ENCODE measurements around the gene ATP5PF.
"Not testable (repeated sequence)": the region's sequence is repeated elsewhere in the genome, so short reads cannot be mapped to it uniquely, and the experiment has no call there.

Gene ATP5PF

GRCh38 chr21:25721987-25722386 is 12.7 kb downstream of the ATP5PF start:
- DNase-seq, result no peak

DNA sequence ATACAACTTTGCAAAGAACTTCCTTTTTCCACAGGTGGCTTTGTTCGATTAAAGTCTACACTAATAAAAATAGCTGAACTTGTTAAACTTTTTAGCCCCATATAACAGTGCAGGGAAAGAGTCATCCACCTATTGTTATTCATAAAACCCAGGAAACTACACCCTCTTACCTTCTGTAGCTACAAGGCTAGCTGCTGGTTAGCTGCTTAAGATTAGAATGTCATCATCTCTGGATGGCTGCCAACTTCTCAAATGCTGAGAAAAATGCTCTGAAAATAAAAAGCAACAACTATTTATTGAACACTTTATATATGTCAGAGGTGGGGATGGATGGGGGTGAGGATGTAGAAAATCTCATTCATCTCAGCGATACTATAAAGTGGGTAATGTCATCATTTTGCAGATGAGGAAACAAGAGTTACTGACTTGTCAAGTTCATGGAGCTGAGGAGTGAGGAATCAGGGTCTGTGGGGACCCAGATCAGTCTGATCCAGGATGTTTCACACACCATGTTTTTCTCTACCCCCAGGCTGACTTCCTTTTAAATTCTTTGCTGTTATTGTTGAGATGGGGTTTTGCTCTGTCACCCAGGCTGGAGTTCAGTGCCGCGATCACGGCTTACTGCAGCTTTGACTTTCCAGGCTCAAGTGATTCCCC is 17.1 kb downstream of the ATP5PF start:
- DNase-seq, result no peak

GRCh38 chr21:25714066-25714465 is 20.6 kb downstream of the ATP5PF start:
- not testable (repeated sequence) for DNase-seq

DNA sequence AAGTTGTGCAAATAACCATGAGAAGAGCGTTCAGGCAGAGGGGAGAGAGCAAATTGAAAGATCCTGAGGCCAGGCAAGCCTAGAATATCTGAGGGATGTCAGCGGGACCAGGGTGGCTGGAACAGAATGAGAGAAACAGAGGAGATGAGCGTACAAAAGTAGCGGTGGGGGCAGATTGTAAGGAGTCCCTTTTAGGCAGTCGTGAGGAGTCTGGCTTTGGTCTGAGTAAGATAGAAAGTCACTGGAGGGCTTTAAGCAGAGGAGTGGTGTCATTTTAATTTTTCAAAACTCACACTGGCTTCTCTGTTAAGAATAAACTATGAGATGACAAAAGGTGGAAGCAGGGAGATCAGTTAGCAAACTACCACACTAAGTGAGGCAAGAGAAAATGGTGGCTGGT is 24.2 kb downstream of the ATP5PF start:
- no peak for DNase-seq

DNA sequence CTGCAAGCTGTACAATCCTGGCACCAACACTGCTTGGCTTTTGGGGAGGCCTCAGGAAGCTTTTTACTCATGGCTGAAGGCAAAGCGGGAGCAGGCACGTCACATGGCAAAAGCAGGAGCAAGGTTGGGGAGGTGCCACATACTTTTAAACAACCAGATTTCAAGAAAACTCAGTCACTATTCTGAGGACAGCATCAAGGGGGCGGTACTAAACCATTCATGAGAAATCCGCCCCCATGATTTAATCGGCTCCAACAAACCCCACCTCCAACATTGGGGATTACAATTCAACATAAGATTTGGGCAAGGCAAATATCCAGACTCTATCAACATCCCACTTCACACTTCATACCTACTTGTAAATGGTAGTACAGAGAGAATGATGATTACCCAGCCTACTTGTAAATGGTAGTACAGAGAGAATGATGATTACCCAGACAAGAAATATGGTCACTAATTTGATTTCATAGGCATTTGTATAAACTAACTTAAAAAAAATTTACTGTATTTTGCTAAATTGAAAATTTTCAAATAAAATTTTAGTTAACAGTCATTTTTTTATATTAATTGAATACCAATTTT is 24.9 kb downstream of the ATP5PF start:
- DNase-seq, result no peak

- DNase-seq, result peak; percentile 52
Measured at GRCh38 chr21:25708467-25709065, 26.1 kb downstream of the ATP5PF start.

DNA sequence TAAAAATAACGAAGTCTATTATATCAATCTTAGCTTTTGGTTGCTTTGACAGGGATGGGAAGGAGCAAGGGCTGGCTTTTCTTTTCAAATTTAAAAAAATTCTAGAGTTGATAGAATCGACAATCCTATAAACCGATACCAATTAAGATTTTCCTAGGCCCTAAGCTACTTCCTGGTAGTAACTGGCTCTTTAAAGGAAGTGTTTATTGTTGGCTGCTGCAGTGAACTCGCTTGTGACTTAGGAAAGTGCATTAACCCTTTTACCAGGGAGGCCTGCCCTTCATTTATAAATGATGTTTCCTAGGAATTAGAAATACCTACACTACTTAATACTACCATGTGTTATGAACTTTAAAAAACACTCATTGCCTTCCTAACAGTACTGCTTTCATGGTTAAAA is 33.2 kb downstream of the ATP5PF start:
- no peak for DNase-seq

DNA sequence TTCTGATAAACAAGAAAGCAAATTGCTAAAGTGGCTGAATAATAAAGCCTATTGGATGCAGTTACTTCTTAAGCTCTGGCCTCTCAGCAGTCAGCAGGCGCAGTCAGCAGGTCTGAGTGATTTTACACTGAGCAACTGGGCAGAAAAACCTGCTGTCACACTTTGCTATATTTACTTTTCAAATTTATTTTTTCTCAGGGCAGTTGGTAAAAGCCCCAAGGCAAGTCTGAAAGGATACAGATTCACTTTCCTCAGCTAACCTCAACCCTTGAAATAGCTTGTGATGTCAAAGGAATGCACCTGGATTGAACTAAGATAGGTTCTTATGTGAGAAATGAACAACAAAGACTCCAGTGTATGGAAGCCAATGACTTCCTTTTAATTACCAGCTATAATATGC is 34.0 kb downstream of the ATP5PF start:
- DNase-seq, result no peak

GRCh38 chr21:25695461-25695860 is 39.2 kb downstream of the ATP5PF start:
- DNase-seq, result not testable (repeated sequence)

- DNase-seq, result no peak
Measured at GRCh38 chr21:25691976-25692375, 42.7 kb downstream of the ATP5PF start.

DNA sequence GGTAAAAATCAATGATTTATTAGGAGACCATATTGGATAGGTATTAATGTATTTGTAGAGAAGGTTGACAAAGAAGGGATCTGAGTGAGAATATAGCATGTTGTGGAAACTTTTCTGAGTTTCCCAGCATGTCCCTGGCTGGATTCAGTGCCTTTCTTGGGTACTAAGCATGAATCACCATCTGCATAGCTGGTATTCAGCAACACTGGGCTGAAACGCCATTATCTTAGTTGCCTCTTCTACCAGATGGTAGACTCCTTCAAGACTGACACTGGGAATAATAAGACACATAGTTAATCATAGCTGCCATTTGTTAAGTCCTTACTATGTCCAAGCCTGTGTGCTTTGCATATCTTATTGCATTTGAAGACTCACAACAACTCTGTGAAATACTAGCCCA is 45.5 kb downstream of the ATP5PF start:
- no peak for DNase-seq

GRCh38 chr21:25688275-25689155 is 46.2 kb downstream of the ATP5PF start:
- DNase-seq, result no peak

DNA sequence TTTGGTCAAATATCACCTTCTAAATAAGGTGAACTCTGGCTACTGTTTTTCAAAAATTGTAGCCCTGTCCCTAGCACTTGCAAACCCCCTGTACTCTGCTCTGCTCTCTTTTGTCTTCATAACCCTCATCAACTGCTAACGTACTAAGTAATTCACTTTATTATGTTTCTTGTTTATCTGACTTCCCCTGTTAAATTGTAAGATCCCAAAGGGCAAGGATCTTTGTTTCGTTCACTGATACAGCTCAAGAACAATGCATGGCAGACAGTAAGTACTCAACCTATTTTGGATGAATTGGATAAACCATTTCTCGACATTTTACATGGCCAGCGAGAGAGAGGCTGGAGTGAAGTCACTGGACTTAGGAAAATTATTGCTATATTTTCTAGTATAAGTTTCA is 46.9 kb downstream of the ATP5PF start:
- no peak for DNase-seq

- DNase-seq, result no peak
Measured at GRCh38 chr21:25682382-25682781, 52.3 kb downstream of the ATP5PF start.

DNA sequence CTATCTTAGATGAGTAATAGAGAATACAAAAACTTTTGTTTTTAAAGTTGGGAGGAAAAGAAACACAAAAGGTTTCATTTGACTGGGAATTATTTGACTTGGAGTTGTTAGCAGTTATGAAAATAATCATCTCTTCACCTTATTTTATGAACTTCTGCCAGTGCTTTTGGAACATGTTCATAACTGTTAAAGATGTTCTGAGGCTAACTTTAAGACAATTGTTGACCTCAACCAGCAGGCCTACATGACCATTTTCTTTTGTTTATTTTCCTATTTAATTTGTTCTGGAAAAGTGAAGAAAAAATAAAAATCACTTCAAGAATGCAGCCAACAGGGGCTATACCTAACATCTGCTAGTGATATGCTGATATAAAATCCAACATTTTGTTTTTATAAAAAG is 58.3 kb downstream of the ATP5PF start:
- DNase-seq, result no peak

All from inflammatory macrophage treated with lipopolysaccharide for 4 hours (primary cell).